Activated T-helper 9 cell treated with anti-CD3 and anti-CD28 coated beads, Interleukin-2, amount 50 U/mL, for 16 hours (primary cell): ENCODE measurements around the gene LIMK1.
"Not testable (repeated sequence)": the region's sequence is repeated elsewhere in the genome, so short reads cannot be mapped to it uniquely, and the experiment has no call there.

Experiments used
- DNase-seq: peaks from one replicate; pipeline ENCODE4 v3.0.0-alpha.2; 2020; ENCODE audit warnings: low read depth

Gene LIMK1

DNA sequence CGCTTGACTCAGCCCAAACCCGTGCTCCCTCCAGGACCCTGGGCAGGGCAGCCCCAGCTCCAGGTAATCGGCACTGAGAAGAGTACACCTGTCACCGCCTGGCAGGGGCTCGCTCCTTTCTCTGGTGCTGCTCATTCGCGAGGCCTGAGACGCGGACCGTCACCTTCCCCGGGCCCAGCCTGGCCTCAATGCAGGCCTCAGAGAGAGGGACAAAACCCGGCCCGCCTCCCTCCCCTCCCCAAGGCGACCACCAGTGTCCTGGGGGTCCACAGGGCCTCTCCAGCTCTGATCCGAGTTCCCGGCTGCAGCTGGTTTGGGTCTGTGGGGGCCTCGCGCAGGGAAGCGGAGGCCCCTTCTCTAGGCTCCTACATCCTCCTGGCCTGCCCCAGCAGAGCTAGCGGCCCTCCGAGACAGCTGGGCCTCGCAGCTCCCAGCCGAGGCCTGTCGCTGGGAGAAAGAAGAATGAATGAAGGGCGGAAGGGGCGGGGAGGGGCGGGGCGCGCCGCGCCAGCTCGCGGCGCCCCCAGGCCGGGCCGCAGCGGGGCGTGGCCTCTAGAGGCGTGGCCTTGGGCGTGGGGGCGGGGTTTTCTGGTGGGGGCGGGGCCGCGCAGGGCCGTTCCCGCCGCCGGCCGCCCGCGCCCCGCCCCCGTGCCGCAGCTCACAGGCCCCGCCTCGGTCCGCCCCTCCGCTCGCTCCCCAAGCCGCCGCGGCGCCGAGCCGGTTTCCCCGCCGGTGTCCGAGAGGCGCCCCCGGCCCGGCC, at the start of gene LIMK1:
Gene LIMK1 (plus strand): TSS at position 688 of the 760 bp plus-strand sequence. CDS start 187 bp downstream, outside the sequence.
- peak; percentile 75 for DNase-seq

DNA sequence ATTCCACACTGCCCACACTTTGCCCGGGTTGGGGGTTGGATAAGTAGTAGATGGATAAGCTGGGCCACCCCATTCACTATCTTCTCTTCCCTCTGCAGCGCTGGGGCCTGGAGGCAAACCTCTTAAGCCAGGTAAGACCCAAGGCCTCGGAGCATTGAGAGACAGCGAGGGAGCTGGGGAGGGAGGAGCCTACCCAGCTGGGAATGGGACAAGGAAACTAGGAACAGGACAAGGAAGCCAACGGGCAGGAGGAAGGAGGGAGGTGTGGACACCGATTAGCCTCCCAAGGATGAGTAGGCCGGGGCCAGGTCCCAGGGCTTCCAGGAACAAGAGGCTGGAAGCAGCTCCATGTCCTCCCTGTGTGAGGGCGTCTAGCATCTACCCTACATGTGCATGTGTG, 46.0 kb upstream of the LIMK1 start:
- DNase-seq, result no peak

DNA sequence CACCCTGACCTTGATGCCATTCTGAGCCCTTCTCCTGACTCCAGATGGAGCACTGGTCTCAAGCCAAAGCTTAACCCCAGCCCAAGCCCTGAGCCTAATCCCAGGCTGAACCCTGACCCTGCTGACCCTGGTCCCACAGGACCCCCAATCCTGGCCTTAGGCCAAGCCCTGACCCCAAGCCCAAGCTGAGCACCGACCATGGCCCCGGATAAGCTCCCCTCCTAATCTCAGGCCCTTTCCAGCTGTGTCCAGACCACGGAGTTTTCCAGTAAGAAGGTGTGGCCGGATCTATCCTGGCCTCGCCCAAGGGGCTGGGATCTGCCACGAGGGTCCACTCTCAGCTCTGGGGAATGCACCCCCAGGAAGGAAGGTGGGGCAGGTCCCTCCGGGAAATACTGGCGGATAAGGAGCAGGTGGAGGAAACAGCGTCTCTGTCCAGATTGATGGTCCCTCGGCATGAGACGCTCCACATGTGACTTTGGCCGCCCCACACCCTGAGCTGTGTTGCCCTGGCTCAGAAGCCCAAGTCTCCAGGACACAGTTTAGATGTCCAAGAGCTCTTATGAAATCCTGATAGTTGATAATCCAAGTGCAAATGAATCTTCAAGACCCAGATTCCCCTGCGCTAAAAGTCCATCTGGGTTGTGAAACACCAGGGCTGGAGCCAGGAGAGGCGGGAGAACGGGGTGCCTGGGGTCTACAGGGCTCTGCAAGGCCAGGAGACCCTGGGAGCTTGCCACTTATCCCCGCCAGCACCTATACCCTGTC, 45.2 kb upstream of the LIMK1 start:
- no peak for DNase-seq

DNA sequence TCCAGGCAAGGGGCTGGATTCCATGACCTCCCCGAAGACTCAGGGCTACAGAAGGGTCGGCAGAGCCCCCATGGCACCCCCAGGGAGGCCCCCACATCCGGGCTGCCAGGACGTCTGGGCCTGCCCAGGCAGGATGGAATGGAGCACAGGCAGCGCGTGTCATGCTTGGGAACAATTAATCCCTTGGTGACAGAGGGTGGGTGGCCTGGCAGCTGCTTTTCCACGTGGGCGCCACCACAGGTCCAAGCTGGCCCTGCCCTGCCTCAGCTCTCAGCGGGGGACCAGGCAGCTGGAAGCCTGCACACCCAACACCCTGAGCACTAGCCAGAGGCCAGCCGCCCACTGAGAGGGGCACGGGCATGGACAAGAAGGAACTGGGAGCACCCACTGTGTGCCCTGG, 44.3 kb upstream of the LIMK1 start:
- no peak for DNase-seq

DNA sequence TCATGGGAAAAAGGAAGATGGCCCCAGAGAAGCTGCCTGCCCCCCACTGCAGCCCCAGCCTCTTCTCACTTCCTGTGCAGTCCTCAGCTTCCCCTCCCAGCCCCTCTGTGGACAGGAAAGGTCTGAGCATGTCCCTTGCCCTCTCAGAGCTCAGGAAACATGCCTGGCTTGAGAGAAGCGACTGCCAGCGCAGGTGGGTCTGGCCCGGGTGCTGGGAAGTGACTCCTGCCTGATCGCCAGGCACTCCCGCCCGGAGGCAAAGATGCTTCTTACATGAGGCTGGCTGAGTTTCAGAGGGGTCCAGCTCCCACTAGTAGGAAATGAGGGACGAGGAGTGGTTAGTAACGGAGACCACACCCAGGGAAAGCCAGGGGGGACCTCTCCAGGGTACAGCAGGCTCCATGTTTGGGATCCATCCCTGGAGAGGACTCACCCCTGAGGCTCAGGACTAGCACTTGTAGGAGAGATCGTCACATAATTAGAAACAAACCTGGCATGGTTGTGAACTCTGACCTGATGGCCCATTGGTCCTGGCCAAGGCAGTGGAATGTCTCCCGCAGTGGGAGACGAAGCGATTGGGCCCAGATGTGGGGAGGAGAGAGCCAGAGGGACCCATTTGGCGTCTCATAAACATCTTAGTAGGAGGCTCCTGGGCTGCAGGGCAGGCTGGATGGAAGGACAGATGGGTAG, 43.4 kb upstream of the LIMK1 start:
- no peak for DNase-seq

DNA sequence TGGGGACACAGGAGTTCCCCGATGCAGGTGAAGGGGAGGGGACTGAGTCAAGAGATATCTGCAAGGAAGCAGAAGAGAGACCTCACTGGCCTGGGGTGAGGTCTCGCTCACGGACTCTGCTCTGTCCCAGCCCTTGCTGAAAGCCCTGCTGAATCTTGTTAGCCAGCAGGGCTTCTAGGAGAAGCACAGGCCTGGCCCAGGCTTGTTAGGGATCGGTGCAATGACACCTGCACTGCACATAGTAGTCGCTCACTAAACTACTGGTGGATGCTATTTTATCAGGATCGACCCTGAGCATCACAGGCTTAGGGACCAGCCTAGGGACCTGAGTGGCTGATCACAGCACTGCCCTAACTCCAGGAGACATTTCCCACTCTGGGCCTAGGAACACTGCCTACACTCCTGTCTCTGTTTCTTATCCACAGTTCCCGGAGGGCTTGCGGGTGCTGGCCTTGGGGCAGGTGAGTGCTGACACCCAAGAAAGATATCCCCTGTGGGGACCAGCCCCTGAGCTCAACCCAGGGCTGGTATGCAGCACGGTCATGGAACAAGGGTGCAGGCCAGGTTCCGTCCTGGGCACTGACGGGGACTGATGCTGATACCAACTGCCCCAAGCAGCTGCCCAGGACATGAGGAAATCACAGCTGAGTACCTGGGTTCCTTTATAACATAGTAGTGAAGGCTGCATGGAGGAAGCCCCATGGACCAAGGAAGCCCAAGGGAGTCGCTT, 42.6 kb upstream of the LIMK1 start:
- DNase-seq, result no peak

DNA sequence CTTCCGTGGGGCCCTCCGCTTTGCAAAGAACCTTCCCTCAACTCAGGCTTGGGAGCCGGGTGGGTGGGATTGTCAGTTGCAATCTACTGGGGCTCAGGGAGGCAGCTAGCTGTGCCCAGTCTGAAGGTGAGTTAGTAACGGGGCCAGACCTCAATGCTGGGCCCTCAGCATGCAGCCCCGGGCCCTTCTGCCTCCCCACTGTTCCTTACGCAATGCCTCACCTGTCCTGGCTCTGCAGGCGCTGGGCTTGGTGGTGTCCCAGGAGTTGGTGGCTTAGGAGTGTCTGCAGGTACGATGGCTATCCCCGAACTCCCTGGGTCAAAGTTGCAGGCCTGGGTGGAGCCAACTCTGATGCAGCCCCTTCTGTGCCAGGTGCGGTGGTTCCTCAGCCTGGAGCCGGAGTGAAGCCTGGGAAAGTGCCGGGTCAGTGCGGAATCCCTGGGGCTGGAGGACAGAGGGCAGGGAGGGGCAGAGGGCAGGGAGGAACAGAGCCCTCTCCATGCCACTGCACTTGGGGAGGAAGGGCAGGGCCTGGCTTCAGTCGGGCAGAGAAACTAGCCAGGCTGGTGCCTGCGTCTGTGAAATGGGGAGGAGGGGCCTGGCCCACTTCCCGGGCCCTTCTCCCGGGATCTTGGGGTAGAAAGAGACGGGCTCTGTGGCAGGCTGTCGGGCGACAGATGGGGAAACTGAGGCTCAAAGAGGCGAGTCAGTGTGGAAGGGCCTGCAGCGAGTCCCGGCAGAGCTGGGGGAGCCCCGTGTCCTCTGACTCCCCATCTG, 40.7 kb upstream of the LIMK1 start:
- no peak for DNase-seq

DNA sequence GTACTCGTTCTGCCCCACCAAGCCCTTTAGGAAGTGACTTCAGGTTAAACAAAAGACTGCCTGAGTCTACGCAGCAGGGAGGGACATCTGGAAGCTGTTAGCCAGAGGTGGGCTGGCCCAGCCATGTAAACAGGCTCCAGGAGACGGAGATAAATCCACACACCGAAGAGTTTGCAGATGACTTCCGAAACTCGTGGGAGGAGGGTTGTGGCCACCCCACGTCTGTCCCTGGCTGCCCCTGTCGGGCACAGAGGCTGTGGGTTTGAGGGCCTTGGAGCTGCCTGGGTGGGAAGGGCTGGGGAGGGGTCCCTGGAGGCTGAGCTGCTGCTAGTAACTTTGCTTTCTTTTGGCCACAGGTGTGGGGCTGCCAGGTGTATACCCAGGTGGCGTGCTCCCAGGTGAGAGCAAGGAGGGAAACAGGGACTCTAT, 40.1 kb upstream of the LIMK1 start:
- no peak for DNase-seq

DNA sequence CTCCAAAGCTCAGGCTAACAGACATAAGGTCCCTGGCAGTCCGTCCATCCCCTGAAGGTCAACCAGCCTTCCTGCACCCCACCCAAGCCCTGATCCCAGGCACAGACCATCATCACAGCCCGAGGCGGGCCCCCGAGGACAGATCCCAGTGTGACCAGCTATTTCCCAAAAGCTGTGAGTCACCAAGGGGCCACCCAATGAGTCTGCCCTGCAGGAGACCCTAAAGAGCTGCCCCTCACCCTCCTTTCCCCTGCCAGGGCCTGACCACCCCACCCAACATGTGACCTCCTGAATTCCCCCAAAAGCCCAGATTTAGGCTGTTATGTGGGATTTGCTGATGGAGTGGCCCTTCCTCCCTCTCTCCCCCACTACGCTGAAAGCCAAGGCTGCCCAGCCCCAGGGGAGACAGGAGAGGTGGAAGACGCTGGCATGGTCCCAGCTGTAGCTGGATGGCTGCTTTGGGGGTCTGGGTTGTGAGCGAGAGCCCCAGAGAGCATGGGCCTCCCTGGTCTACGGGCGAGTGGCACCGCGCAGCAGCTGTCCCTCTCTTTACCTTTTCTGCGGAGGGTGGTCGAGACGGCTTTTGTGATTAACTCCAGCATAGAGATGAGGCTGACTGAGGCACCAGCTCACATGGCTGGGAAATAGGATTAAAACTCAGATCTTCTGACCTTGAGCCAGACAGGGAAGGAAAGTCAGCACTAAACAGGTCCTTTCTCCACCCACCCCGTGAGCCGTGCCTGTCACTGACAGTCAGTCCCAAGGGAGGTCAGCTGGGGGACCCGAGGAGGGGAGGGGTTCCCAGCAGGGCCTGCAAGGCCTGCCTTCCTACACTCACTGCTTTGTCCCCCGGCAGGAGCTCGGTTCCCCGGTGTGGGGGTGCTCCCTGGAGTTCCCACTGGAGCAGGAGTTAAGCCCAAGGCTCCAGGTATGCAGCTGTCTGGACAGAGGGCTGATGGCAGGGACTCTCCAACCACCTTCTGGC, 38.9 kb upstream of the LIMK1 start:
- DNase-seq, result no peak

DNA sequence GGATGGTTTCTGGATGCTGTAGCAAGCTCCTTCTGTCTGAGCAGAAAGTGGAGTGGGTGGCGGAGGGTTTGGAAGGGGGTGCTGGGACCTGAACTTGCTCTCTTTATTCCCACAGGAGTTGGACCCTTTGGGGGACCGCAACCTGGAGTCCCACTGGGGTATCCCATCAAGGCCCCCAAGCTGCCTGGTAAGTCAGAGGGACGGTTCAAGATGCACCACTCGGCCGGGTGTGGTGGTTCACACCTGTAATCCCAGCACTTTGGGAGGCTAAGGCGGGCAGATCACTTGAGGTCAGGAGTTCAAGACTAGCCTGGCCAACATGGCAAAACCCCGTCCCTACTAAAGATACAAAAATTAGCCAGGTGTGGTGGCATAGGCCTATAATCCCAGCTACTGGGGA, 37.0 kb upstream of the LIMK1 start:
- DNase-seq, result not testable (repeated sequence)

DNA sequence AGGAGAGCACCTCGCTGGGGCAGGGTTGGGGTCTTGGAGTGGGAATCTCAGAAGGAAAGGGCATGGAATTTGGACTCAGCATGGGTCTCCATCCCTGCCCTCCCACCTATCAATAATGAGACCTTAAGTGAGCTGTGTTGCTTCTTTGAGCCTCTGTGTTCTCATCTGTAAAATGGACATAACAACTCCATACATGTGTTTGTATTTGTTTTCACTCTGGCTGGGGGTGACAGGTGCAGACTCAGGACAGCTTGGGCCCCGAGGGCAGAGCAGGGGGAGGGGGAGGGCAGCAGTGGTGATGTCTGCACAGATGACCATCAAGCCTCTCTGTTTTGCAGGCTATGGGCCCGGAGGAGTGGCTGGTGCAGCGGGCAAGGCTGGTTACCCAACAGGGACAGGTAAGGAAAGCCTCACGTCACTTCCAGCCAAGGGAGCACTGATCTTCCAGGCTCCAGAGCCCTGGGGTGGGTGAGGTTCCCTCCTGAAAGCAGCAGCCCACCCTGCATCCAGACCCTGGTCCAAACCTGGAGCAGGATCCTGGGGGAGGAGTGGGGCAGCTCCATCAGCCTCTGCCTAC, 35.7 kb upstream of the LIMK1 start:
- DNase-seq, result no peak

DNA sequence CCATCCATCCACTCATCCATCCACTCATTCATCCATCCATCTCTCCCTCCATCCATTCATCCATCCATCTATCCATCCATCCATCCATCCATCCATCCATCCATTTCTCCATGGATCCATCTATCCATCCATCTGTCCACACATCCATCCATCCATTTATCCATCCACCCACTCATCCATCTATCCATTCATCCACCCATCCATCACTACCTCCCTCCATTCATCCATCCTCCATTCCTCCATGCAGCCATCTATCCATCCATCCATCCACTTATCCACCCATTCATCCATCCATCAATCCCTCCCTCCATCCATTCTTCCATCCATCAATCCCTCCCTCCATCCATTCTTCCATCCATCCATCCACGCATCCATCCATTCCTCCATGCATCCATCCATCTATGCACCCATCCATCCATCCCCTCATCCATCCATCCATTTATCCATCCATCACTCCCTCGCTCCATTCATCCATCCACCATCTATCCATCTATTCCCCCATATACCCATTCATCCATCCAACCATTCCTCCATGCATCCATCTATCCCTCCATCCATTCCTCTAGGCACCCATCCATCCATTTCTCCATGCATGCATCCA, 34.5 kb upstream of the LIMK1 start:
- DNase-seq, result no peak

DNA sequence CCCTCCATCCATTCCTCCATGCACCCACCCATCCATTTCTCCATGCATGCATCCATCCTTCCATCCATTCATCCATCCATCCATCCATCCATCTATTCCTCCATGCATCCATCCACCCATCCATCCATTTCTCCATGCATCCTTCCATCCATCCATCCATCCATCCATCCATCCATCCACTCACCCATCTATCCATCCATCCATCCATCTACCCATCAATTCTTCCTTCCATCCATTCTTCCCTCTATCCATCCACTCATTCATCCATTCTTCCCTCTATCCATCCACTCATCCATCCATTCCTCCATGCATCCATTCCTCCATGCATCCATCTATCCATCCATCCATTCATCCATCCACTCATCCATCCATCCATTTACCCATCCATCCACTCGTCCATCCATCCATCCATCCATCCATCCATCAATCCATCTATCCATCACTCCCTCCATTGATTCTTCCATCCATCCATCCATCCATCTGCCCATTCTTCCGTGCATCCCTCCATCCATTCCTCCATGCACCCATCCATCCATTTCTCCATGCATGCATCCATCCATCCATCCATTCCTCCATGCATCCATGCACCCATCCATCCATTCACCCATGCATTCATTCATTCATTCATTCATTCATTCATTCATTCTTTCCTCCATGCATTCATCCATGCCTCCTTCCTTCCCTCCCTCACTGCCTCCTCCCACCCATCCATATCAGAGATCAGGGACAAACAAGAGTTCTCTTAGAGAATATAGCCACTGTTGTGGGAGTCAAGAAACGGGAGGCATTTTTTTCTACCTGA, 33.4 kb upstream of the LIMK1 start:
- no peak for DNase-seq

DNA sequence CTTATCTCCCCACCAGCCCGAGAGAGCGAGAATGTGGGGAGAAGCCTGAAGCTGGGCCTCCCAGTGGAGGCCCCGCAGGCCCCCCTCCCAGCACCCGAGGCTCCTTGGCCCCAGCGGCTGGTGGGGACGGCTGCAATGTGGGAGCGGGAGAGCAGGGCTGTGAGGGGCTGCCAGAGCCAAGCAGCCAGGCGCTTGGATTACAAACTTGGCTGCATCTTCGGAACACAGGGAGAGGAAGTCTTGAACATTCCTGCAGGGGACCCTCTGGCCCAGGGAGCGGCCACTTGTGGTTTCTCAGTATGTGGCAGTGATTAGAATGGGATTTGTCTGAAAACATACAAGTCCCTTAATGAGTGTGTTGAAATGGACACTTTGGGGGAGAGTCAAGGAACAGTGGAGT, 32.4 kb upstream of the LIMK1 start:
- DNase-seq, result no peak

DNA sequence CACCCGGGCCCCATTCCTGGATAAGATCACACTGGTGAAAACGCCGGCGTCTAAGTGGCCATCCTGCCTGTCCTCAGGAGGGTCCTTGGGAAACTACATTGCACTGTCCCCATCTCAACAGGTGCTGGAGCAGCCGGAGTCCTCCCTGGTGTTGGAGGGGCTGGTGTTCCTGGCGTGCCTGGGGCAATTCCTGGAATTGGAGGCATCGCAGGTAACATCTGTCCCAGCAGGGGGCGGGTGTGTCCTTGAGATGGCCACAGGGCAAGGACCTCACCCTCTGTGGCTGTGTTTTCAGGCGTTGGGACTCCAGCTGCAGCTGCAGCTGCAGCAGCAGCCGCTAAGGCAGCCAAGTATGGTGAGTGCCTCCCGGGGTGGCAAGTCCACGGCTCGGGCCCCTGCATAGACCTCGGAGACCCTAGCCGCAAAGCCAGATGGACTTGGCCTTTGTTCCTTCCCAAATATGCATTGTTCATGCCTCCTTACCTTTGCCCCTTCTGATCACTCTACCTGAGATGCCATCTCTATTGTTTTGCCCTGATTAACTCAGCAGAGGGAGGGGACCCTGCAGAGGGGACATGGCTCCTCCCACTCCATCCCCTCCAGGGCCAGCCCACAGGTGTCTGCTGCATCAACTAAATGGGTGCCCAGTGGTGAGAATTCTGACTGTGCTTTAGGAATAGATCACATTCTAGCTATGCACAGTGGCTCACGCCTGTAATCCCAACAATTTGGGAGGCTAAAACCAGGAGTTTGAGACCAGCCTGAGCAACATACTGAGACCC, 31.8 kb upstream of the LIMK1 start:
- DNase-seq, result no peak

DNA sequence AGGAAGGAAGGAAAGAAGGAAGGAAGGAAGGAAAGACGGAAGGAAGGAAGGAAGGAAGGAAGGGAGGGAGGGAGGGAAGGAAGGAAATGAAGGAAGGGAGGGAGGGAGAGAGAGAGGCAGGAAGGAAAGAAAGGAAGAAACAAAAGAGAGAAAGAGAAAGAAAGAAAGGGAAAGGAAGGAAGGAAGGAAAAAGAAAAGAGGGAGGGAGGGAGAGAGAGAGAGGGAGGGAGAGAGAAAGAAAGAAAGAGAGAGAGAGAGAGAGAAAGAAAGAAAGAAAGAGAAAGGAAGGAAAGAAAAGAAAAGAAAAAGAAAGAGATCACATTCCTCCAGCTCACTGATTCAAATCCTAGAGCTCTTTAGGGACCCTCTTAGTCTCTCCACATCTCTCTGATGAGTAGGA, 31.0 kb upstream of the LIMK1 start:
- DNase-seq, result no peak

DNA sequence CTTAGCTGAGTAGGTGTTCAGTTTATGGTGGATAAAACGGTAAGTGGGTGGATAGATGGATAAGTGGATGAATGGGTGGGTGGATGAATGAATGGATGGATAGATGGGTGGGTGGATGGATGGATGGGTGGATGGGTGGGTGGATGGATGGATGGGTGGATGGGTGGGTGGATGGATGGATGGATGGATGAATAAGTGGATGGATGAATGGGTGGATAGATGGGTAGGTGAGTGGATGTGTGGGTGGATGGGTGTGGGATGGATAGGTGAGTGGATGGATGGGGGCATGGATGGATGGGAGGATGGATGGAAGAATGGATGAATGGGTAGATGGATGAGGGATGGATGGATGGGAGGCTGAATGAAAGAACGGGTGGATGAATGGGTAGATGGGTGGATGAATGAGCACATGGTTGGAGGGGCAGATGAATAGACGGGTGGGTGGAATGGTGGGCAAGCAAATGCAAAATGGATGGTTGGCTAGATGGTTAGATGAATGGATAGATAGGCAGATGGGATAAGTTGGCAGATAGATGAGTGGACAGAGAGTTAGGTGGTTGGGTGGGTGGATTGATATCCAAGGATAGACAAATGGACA, 29.9 kb upstream of the LIMK1 start:
- DNase-seq, result no peak
